ENCODE measurements around the gene IL20RA.

IL20RA gene

GRCh38 chr6:137045222-137045789 lies 541 bp upstream of the IL20RA start:
- DNase-seq: peak; percentile 23

GRCh38 chr6:137043710-137044365 lies 927 bp downstream of the IL20RA start:
- no peak for DNase-seq

- DNase-seq: no peak
Observed at GRCh38 chr6:137040393-137040792, 4.4 kb downstream of the IL20RA start.

- DNase-seq: no peak
Observed at GRCh38 chr6:137039010-137039409, 5.8 kb downstream of the IL20RA start.

GRCh38 chr6:137036566-137037300 lies 8.0 kb downstream of the IL20RA start:
- DNase-seq: no peak

- no peak for DNase-seq
Observed at GRCh38 chr6:137033828-137034227, 10.9 kb downstream of the IL20RA start.

GRCh38 chr6:137031122-137031521 lies 13.6 kb downstream of the IL20RA start:
- no peak for DNase-seq

- DNase-seq: no peak
Observed at GRCh38 chr6:137028912-137029311, 15.9 kb downstream of the IL20RA start.

- DNase-seq: peak; percentile 17
Observed at GRCh38 chr6:137025786-137026730, 18.7 kb downstream of the IL20RA start.

GRCh38 chr6:137024237-137024990 lies 20.4 kb downstream of the IL20RA start:
- DNase-seq: no peak

- no peak for DNase-seq
Observed at GRCh38 chr6:137020776-137021175, 24.0 kb downstream of the IL20RA start.

GRCh38 chr6:137019476-137020272 lies 25.1 kb downstream of the IL20RA start:
- DNase-seq: no peak

- DNase-seq: no peak
Observed at GRCh38 chr6:137017081-137017480, 27.7 kb downstream of the IL20RA start.

- DNase-seq: no peak
Observed at GRCh38 chr6:137016356-137016755, 28.4 kb downstream of the IL20RA start.

GRCh38 chr6:137015943-137016342 lies 28.8 kb downstream of the IL20RA start:
- no peak for DNase-seq

- peak; percentile 28 for DNase-seq
Observed at GRCh38 chr6:137013738-137014602, 30.8 kb downstream of the IL20RA start.

- no peak for DNase-seq
Observed at GRCh38 chr6:137013031-137013430, 31.7 kb downstream of the IL20RA start.

- no peak for DNase-seq
Observed at GRCh38 chr6:137011406-137011805, 33.4 kb downstream of the IL20RA start.

- no peak for DNase-seq
Observed at GRCh38 chr6:137010128-137010718, 34.5 kb downstream of the IL20RA start.

- DNase-seq: no peak
Observed at GRCh38 chr6:137008204-137008603, 36.6 kb downstream of the IL20RA start.
